ENCODE measurements around the gene PTPRD. TPM values are rescaled to one million over a fixed set of nuclear protein-coding genes. Genes with fewer than 3 reads are reported as not detected.

The PTPRD gene
- total RNA-seq, 1 donor from 2014 or later = 5.7 TPM

DNA sequence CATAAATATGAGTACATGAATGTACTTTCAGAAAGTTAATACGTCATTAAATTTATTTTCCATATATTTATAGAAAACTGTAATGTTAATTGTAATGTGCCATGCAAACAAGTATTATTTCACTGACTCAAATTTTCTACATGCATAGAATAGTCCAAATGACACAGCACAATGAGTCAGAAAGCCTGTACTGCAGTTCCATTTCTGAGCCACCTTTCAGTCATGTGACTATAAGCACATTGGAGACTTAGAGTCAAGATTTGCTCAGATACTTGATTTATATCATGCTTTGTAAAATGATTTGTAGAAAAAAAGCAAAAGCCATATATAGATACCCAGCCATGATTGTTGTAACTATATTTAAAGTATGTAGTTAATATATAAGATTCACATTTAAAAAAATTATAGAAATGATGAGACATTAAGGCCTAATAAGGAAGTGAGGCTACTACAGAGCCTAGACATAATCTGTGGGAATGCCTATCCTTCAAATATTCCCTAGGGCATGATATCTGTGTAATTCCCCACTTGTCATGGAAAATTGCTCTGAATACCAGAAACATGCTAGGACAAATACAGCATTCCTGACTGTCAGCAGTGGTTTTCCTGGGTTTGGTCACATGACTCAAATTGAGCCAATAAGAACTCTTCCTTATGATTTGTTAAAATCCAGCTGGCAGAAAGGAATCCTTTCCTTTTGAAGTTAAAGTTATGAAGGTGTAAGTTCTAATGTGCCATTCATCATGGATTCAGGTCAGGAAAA is 50.0 kb downstream of the PTPRD start:
- TF ChIP-seq, protein P1, sequence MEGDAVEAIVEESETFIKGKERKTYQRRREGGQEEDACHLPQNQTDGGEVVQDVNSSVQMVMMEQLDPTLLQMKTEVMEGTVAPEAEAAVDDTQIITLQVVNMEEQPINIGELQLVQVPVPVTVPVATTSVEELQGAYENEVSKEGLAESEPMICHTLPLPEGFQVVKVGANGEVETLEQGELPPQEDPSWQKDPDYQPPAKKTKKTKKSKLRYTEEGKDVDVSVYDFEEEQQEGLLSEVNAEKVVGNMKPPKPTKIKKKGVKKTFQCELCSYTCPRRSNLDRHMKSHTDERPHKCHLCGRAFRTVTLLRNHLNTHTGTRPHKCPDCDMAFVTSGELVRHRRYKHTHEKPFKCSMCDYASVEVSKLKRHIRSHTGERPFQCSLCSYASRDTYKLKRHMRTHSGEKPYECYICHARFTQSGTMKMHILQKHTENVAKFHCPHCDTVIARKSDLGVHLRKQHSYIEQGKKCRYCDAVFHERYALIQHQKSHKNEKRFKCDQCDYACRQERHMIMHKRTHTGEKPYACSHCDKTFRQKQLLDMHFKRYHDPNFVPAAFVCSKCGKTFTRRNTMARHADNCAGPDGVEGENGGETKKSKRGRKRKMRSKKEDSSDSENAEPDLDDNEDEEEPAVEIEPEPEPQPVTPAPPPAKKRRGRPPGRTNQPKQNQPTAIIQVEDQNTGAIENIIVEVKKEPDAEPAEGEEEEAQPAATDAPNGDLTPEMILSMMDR (IDR thresholded peaks at IDR 0.05) = no peak
- H3K4me3 Mint-ChIP-seq (ENCODE audit: unreplicated experiment) = no peak overlapping the region
- no peaks in the 10 kb centered on the region for H3K27me3 Mint-ChIP-seq (ENCODE audit: low read depth)
- no peaks in the 10 kb centered on the region for H3K36me3 Mint-ChIP-seq (ENCODE audit: low read depth)
- H3K9me3 Mint-ChIP-seq (ENCODE audit: low read depth) = peaks cover 2% of the 10 kb centered on the region
- no peak overlapping the region for H3K27ac Mint-ChIP-seq (ENCODE audit: unreplicated experiment)
- peaks cover 9% of the 10 kb centered on the region for H3K4me1 Mint-ChIP-seq (ENCODE audit: low read depth)
- DNase-seq (ENCODE audit: low spot score) = no peak

DNA sequence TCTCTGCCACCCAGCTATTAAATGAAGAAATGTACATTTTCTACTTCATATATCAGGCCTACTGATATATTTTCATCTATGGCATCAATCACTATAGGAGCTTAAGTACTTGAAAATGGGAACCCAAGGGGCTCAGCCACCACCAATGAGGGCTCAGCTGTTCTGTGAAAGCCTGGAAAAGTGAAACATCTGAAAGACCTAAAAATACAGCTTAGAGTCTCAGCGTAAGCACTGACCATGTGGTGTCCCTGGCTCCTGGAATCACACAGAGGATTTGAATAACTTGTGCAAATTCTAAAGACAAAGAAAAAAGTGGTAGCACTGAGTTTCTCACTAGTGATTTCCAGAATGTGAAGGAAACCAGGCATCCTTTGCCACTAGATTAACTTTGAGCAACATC is 64.5 kb downstream of the PTPRD start:
- H3K27me3 Mint-ChIP-seq (ENCODE audit: low read depth) = peaks cover 7% of the 10 kb centered on the region
- TF ChIP-seq, protein P1 (IDR thresholded peaks at IDR 0.05) = no peak
- H3K27ac Mint-ChIP-seq (ENCODE audit: unreplicated experiment) = no peak overlapping the region
- H3K4me1 Mint-ChIP-seq (ENCODE audit: low read depth) = no peaks in the 10 kb centered on the region
- H3K4me3 Mint-ChIP-seq (ENCODE audit: unreplicated experiment) = no peak overlapping the region
- no peak for DNase-seq (ENCODE audit: low spot score)
- no peaks in the 10 kb centered on the region for H3K9me3 Mint-ChIP-seq (ENCODE audit: low read depth)
- no peaks in the 10 kb centered on the region for H3K36me3 Mint-ChIP-seq (ENCODE audit: low read depth)

DNA sequence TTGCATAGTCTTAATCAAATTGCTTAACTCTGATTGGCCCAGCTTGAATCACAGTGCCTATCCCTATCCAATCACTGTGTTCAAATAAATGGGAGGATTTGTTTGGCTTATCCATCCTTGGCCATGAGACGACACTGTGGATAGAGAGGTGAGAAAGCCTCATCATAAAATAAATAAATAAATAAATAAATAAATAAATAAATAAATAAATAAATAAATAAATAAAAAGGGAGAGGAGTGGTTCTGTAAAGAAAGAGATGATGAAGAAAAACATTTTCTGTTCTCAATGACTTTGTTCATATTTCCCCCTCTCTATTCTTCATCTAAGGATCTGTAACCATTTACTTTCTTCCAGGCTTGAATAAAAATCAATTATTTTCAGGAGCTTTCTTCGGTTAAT is 74.7 kb downstream of the PTPRD start:
- H3K4me1 Mint-ChIP-seq (ENCODE audit: low read depth) = no peaks in the 10 kb centered on the region
- no peak overlapping the region for H3K4me3 Mint-ChIP-seq (ENCODE audit: unreplicated experiment)
- DNase-seq (ENCODE audit: low spot score) = no peak
- H3K36me3 Mint-ChIP-seq (ENCODE audit: low read depth) = no peaks in the 10 kb centered on the region
- no peaks in the 10 kb centered on the region for H3K9me3 Mint-ChIP-seq (ENCODE audit: low read depth)
- H3K27ac Mint-ChIP-seq (ENCODE audit: unreplicated experiment) = no peak overlapping the region
- TF ChIP-seq, protein P1 (IDR thresholded peaks at IDR 0.05) = no peak
- H3K27me3 Mint-ChIP-seq (ENCODE audit: low read depth) = no peaks in the 10 kb centered on the region

DNA sequence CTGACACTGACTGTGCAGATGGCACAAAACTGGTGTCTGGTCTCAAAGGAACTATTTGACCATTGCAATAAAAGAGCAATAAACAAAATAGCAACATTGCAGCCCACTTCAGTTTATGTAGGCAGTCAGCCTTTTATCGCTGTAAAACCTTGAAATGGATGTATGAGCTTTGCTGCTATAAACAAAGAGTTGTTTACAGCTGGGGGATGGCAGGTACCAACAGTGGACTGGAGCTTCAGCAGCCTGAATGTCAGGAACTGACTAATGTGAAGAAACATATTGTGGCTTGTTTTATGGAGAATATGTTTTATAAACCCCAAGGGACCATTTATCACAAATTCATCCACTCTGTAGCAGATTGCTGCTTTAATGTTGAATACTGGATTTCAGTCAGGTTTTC is 78.0 kb downstream of the PTPRD start:
- Mint-ChIP-seq H3K27ac (ENCODE audit: unreplicated experiment) (no peak overlapping the region), H3K36me3 (ENCODE audit: low read depth) (no peaks in the 10 kb centered on the region), H3K9me3 (ENCODE audit: low read depth) (no peaks in the 10 kb centered on the region), H3K4me1 (ENCODE audit: low read depth) (no peaks in the 10 kb centered on the region), H3K27me3 (ENCODE audit: low read depth) (no peaks in the 10 kb centered on the region), H3K4me3 (ENCODE audit: unreplicated experiment) (no peak overlapping the region)
- no peak for DNase-seq (ENCODE audit: low spot score)
- TF ChIP-seq, protein P1 (IDR thresholded peaks at IDR 0.05) = no peak

DNA sequence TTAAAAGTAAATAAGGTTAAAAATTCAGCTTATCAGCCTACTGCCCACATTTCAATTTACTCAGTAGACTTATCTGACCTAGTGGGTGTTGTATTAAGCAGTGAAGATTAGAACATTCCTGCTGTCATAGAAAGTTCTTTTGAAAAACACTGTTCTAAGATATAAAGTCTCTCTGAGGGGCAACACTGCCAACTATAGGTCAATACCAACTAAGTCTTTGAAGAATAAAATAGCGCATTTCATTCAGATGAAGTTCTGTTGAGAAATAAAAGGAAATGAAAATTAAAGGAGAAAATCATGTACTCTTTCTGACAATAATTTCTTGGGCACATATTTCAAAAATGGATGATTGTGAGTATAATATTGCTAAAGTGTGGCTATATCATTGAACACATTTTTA is 86.8 kb downstream of the PTPRD start:
- H3K27ac Mint-ChIP-seq (ENCODE audit: unreplicated experiment) = no peak overlapping the region
- TF ChIP-seq, protein P1 (IDR thresholded peaks at IDR 0.05) = peak; percentile 10
- H3K9me3 Mint-ChIP-seq (ENCODE audit: low read depth) = no peaks in the 10 kb centered on the region
- no peaks in the 10 kb centered on the region for H3K4me1 Mint-ChIP-seq (ENCODE audit: low read depth)
- H3K4me3 Mint-ChIP-seq (ENCODE audit: unreplicated experiment) = no peak overlapping the region
- peaks cover 2% of the 10 kb centered on the region for H3K27me3 Mint-ChIP-seq (ENCODE audit: low read depth)
- no peak for DNase-seq (ENCODE audit: low spot score)
- H3K36me3 Mint-ChIP-seq (ENCODE audit: low read depth) = no peaks in the 10 kb centered on the region

Measured in chondrocyte (in vitro differentiated cells).